Muscle of leg (tissue), 11 donors: ENCODE measurements around the gene CENPA. TPM values are rescaled to one million over a fixed set of nuclear protein-coding genes. Genes with fewer than 3 reads are reported as not detected.

ENCODE experiments used
- DNase-seq: peaks from one replicate; pipeline ENCODE4 v3.0.0; 2013
- H3K27ac ChIP-seq: one replicate; pipeline ENCODE4 v1.5.1; 2013; ENCODE audit warnings: mild to moderate bottlenecking, low read length, control low read depth
- H3K27me3 ChIP-seq: one replicate; pipeline ENCODE4 v1.6.1; 2013; ENCODE audit warnings: low read length; ENCODE audit not compliant: control insufficient read depth, insufficient read depth
- H3K36me3 ChIP-seq: one replicate; pipeline ENCODE4 v1.6.1; 2013; ENCODE audit warnings: low read length; ENCODE audit not compliant: control insufficient read depth, insufficient read depth
- H3K4me1 ChIP-seq: one replicate; pipeline ENCODE4 v1.6.1; 2013; ENCODE audit warnings: low read length; ENCODE audit not compliant: control insufficient read depth, insufficient read depth
- H3K4me3 ChIP-seq: one replicate; pipeline ENCODE4 v1.5.1; 2013; ENCODE audit warnings: low read length, control low read depth
- H3K9me3 ChIP-seq: replicated peaks from 2 replicates; pipeline ENCODE4 v1.6.1; 2013; ENCODE audit warnings: low read depth, low read length; ENCODE audit not compliant: control insufficient read depth
- WGBS: methylation state at CpG from one replicate; pipeline ENCODE4 v1.1.5; 2013; ENCODE audit warnings: missing lambda C conversion rate; ENCODE audit not compliant: insufficient coverage; 5-methylcytosine and 5-hydroxymethylcytosine counted together
- polyA plus RNA-seq, 8 donors: library from polyadenylated mRNA; unstranded; fragments of 120-200 nt; gene quantifications; one replicate each; pipeline versions ENCODE4 v1.2.1 to v1.2.3, GENCODE V29; 2013; ENCODE audit warnings: inconsistent platforms in 1 of 8, low replicate concordance in 1 of 8; ENCODE audit not compliant: insufficient read length in 8 of 8, insufficient read depth in 1 of 8
- total RNA-seq: library from RNA; stranded (reverse); fragments of 120-200 nt; gene quantifications from one replicate; pipeline ENCODE4 v1.2.4, GENCODE V29; 2013

The CENPA gene
- total and polyA plus RNA-seq, 9 donors, result 4.3 to 10.8 (median 8.4) TPM

DNA sequence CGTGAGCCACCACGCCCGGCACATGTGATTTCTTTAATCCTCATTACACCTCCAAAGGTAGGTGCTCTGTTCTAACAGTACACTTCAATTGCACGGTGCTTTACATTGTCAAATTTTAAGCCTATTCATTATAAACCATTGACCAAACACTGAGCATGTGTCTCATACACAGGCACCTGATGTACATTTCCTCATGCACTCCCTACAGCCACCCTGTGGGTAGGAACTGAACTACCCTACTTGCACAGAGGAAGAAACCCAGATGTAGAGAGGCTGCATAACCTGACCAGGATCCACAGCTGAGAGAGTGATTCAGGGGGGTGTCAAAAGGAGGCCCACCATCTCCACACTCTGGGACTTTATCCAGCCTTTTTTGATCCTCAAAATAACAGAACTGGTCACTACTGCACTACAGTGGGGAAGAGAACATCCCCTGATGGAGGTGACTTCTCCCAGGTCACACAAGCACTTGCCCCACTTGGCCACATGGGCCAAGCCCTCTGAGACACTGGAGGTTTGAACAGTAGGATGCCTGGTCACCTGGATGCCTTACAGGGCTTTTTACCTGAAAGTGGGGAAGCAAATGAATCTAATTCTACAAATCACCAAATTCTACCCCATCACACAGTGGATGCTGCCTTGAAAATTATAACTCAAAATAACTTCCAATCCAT is 55.2 kb downstream of the CENPA start:
- 70% methylated on average over 4 of the region's 4 CpGs for WGBS
- no peak overlapping the region for H3K27ac ChIP-seq
- H3K4me1 ChIP-seq, result no peaks in the 10 kb centered on the region
- H3K9me3 ChIP-seq, result no peaks in the 10 kb centered on the region
- peaks cover 32% of the 10 kb centered on the region for H3K27me3 ChIP-seq
- no peaks in the 10 kb centered on the region for H3K36me3 ChIP-seq
- DNase-seq, result no peak
- no peak overlapping the region for H3K4me3 ChIP-seq

DNA sequence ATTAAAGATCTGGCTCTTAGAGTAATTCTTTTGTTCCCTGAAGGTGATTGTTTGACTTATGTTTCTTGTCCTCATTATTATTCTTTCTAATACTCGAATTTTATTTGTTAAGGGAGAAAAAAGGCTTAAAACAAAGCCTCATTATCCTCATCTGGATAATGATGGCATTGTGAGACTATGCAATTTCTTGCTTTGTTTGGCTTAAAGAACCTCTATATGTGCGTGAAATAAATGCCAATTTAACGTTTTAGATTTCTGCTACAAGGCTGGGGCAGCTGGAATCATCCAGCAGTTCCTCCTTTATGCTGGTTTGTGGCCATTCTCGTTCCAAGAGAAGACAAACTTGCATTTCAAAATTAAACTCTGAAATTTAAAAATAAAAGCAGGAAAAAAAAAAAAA is 57.2 kb downstream of the CENPA start:
- no peak for DNase-seq
- no peaks in the 10 kb centered on the region for H3K9me3 ChIP-seq
- peaks cover 48% of the 10 kb centered on the region for H3K27me3 ChIP-seq
- WGBS, result 50% methylated on average over 2 of the region's 4 CpGs
- no peaks in the 10 kb centered on the region for H3K36me3 ChIP-seq
- H3K27ac ChIP-seq, result no peak overlapping the region
- peaks cover 15% of the 10 kb centered on the region for H3K4me1 ChIP-seq
- no peak overlapping the region for H3K4me3 ChIP-seq

Other genes with a start within 250 kb of the CENPA start
- not detected for gene CIB4, start 144.7 kb upstream of the CENPA start, total RNA-seq
- not detected for gene CIB4, start 144.7 kb upstream of the CENPA start, polyA plus RNA-seq
- gene KCNK3, start 93.3 kb upstream of the CENPA start, total RNA-seq, result 1.1 TPM
- gene KCNK3, start 93.3 kb upstream of the CENPA start, polyA plus RNA-seq, result 1 to 10 TPM in 7 of 8 donors, under 1 TPM in 1; 0.88 to 4.0 (median 1.6) TPM
- gene SLC35F6, start 21.8 kb upstream of the CENPA start, total RNA-seq, result 8.9 TPM
- gene SLC35F6, start 21.8 kb upstream of the CENPA start, polyA plus RNA-seq, result 10 to 100 TPM in 1 of 8 donors, 1 to 10 TPM in 7; 7.3 to 11.8 (median 8.7) TPM
- 10.0 TPM for gene DPYSL5, start 62.1 kb downstream of the CENPA start, total RNA-seq
- gene DPYSL5, start 62.1 kb downstream of the CENPA start, polyA plus RNA-seq, result 10 to 100 TPM; 15.2 to 33.6 (median 22.6) TPM
- gene MAPRE3, start 184.6 kb downstream of the CENPA start, total RNA-seq, result 7.8 TPM
- gene MAPRE3, start 184.6 kb downstream of the CENPA start, polyA plus RNA-seq, result 10 to 100 TPM; 21.8 to 45.7 (median 28.4) TPM
- gene TMEM214, start 246.9 kb downstream of the CENPA start, total RNA-seq, result 31.3 TPM
- gene TMEM214, start 246.9 kb downstream of the CENPA start, polyA plus RNA-seq, result 10 to 100 TPM; 60.9 to 78.4 (median 69.2) TPM